Activated naive CD8-positive, alpha-beta T cell treated with anti-CD3 and anti-CD28 coated beads, Interleukin-2, amount 10 ng/mL, durations not matched to agents 7 days and 5 days (primary cell): ENCODE measurements around the gene IGF2R. TPM values are rescaled to one million over a fixed set of nuclear protein-coding genes. Genes with fewer than 3 reads are reported as not detected.

ENCODE experiments used
- ATAC-seq: fragments of 150-1000 bp; cut with Tn5 transposase; one replicate; pipeline ENCODE4 v1.10.0; 2021; ENCODE audit warnings: low read depth, moderate library complexity
- POLR2A ChIA-PET: fragments of 350-600 bp; sonication (Branson Sonifier 250); formaldehyde crosslinking; loops from one replicate; lab custom pipeline; 2021; ENCODE audit warnings: antibody characterized with exemption; lab: Charles Lee
- DNase-seq: peaks from one replicate; pipeline ENCODE4 v3.0.0; 2021
- H3K27ac Mint-ChIP-seq: one replicate; pipeline ENCODE4 v1.8.0; 2022; ENCODE audit warnings: mild to moderate bottlenecking, mixed read lengths
- H3K27me3 Mint-ChIP-seq: one replicate; pipeline ENCODE4 v1.8.0; 2022; ENCODE audit warnings: mild to moderate bottlenecking, moderate library complexity, mixed read lengths
- H3K36me3 Mint-ChIP-seq: one replicate; pipeline ENCODE4 v1.8.0; 2021; ENCODE audit warnings: mild to moderate bottlenecking, mixed read lengths
- H3K4me1 Mint-ChIP-seq: one replicate; pipeline ENCODE4 v1.8.0; 2021; ENCODE audit warnings: mixed read lengths
- H3K4me3 Mint-ChIP-seq: one replicate; pipeline ENCODE4 v1.8.0; 2022; ENCODE audit warnings: mild to moderate bottlenecking, moderate library complexity, mixed read lengths
- H3K9me3 Mint-ChIP-seq: one replicate; pipeline ENCODE4 v1.8.0; 2021; ENCODE audit warnings: mixed read lengths
- total RNA-seq, 2 experiments: library from RNA; stranded (reverse); gene quantifications; one replicate each; pipeline ENCODE4 v1.2.3, GENCODE V29; 2021

The IGF2R gene
- total RNA-seq, 2 experiments from 2014 or later: 75.0 to 77.7 TPM

- no peaks in the 10 kb centered on the region for H3K27me3 Mint-ChIP-seq
- no peak overlapping the region for H3K27ac Mint-ChIP-seq
- peaks cover 2% of the 10 kb centered on the region for H3K4me1 Mint-ChIP-seq
- no peaks in the 10 kb centered on the region for H3K9me3 Mint-ChIP-seq
- H3K4me3 Mint-ChIP-seq: no peak overlapping the region
- peaks cover 37% of the 10 kb centered on the region for H3K36me3 Mint-ChIP-seq
- ATAC-seq (no peak), DNase-seq (no peak)
- POLR2A ChIA-PET: no interaction called here
Measured at GRCh38 chr6:160077526-160077925, 108.6 kb downstream of the IGF2R start.

- POLR2A ChIA-PET: no interaction called here
- no peak overlapping the region for H3K27ac Mint-ChIP-seq
- DNase-seq (no peak), ATAC-seq (no peak)
- H3K4me1 Mint-ChIP-seq: peaks cover 2% of the 10 kb centered on the region
- H3K36me3 Mint-ChIP-seq: peaks cover 28% of the 10 kb centered on the region
- H3K4me3 Mint-ChIP-seq: no peak overlapping the region
- no peaks in the 10 kb centered on the region for H3K27me3 Mint-ChIP-seq
- no peaks in the 10 kb centered on the region for H3K9me3 Mint-ChIP-seq
Measured at GRCh38 chr6:160078883-160079685, 110.2 kb downstream of the IGF2R start.

GRCh38 chr6:160079686-160080043, 110.8 kb downstream of the IGF2R start:
- H3K4me1 Mint-ChIP-seq: peaks cover 2% of the 10 kb centered on the region
- ATAC-seq (no peak), DNase-seq (no peak)
- peaks cover 29% of the 10 kb centered on the region for H3K36me3 Mint-ChIP-seq
- H3K4me3 Mint-ChIP-seq: no peak overlapping the region
- H3K27ac Mint-ChIP-seq: no peak overlapping the region
- H3K9me3 Mint-ChIP-seq: no peaks in the 10 kb centered on the region
- POLR2A ChIA-PET: no interaction called here
- no peaks in the 10 kb centered on the region for H3K27me3 Mint-ChIP-seq

GRCh38 chr6:160080097-160080496, 111.2 kb downstream of the IGF2R start:
- Mint-ChIP-seq H3K4me3 (no peak overlapping the region), H3K36me3 (peaks cover 30% of the 10 kb centered on the region), H3K9me3 (no peaks in the 10 kb centered on the region), H3K4me1 (peaks cover 2% of the 10 kb centered on the region), H3K27ac (no peak overlapping the region), H3K27me3 (no peaks in the 10 kb centered on the region)
- DNase-seq (no peak), ATAC-seq (no peak)
- POLR2A ChIA-PET: no interaction called here

GRCh38 chr6:160081398-160081797, 112.5 kb downstream of the IGF2R start:
- DNase-seq (no peak), ATAC-seq (no peak)
- H3K27me3 Mint-ChIP-seq: no peaks in the 10 kb centered on the region
- H3K4me1 Mint-ChIP-seq: peaks cover 7% of the 10 kb centered on the region
- H3K4me3 Mint-ChIP-seq: no peak overlapping the region
- H3K9me3 Mint-ChIP-seq: no peaks in the 10 kb centered on the region
- peaks cover 40% of the 10 kb centered on the region for H3K36me3 Mint-ChIP-seq
- POLR2A ChIA-PET: no interaction called here
- no peak overlapping the region for H3K27ac Mint-ChIP-seq

GRCh38 chr6:160082627-160083026, 113.7 kb downstream of the IGF2R start:
- H3K36me3 Mint-ChIP-seq: peaks cover 36% of the 10 kb centered on the region
- no peak for DNase-seq
- H3K27ac Mint-ChIP-seq: no peak overlapping the region
- POLR2A ChIA-PET: no interaction called here
- no peak overlapping the region for H3K4me3 Mint-ChIP-seq
- H3K4me1 Mint-ChIP-seq: peaks cover 7% of the 10 kb centered on the region
- no peaks in the 10 kb centered on the region for H3K9me3 Mint-ChIP-seq
- H3K27me3 Mint-ChIP-seq: no peaks in the 10 kb centered on the region
- no peak for ATAC-seq

GRCh38 chr6:160084198-160084776, 115.4 kb downstream of the IGF2R start:
- H3K9me3 Mint-ChIP-seq: no peaks in the 10 kb centered on the region
- H3K36me3 Mint-ChIP-seq: peaks cover 38% of the 10 kb centered on the region
- no peak overlapping the region for H3K4me3 Mint-ChIP-seq
- POLR2A ChIA-PET: no interaction called here
- ATAC-seq (no peak), DNase-seq (no peak)
- H3K4me1 Mint-ChIP-seq: peaks cover 5% of the 10 kb centered on the region
- H3K27me3 Mint-ChIP-seq: no peaks in the 10 kb centered on the region
- no peak overlapping the region for H3K27ac Mint-ChIP-seq

GRCh38 chr6:160085226-160085625, 116.3 kb downstream of the IGF2R start:
- Mint-ChIP-seq H3K27ac (peak overlapping the region; percentile 30), H3K4me3 (no peak overlapping the region), H3K27me3 (no peaks in the 10 kb centered on the region), H3K36me3 (peaks cover 37% of the 10 kb centered on the region), H3K9me3 (no peaks in the 10 kb centered on the region), H3K4me1 (peaks cover 5% of the 10 kb centered on the region)
- POLR2A ChIA-PET: no interaction called here
- no peak for ATAC-seq
- DNase-seq: no peak

- peaks cover 5% of the 10 kb centered on the region for H3K4me1 Mint-ChIP-seq
- H3K36me3 Mint-ChIP-seq: peaks cover 33% of the 10 kb centered on the region
- ATAC-seq (no peak), DNase-seq (no peak)
- no peaks in the 10 kb centered on the region for H3K9me3 Mint-ChIP-seq
- H3K27me3 Mint-ChIP-seq: no peaks in the 10 kb centered on the region
- peak overlapping the region; percentile 30 for H3K27ac Mint-ChIP-seq
- H3K4me3 Mint-ChIP-seq: no peak overlapping the region
- POLR2A ChIA-PET: no interaction called here
Measured at GRCh38 chr6:160085713-160086505, 117.0 kb downstream of the IGF2R start.

- Mint-ChIP-seq H3K27me3 (no peaks in the 10 kb centered on the region), H3K4me1 (peaks cover 5% of the 10 kb centered on the region), H3K4me3 (no peak overlapping the region), H3K36me3 (peaks cover 30% of the 10 kb centered on the region), H3K9me3 (no peaks in the 10 kb centered on the region), H3K27ac (no peak overlapping the region)
- DNase-seq: no peak
- no peak for ATAC-seq
- POLR2A ChIA-PET: no interaction called here
Measured at GRCh38 chr6:160086754-160087153, 117.9 kb downstream of the IGF2R start.

GRCh38 chr6:160088069-160088783, 119.3 kb downstream of the IGF2R start:
- Mint-ChIP-seq H3K4me1 (peaks cover 5% of the 10 kb centered on the region), H3K4me3 (no peak overlapping the region), H3K27me3 (no peaks in the 10 kb centered on the region), H3K27ac (no peak overlapping the region), H3K9me3 (no peaks in the 10 kb centered on the region), H3K36me3 (peaks cover 32% of the 10 kb centered on the region)
- ATAC-seq (no peak), DNase-seq (no peak)
- POLR2A ChIA-PET: no interaction called here

- POLR2A ChIA-PET: no interaction called here
- peaks cover 32% of the 10 kb centered on the region for H3K36me3 Mint-ChIP-seq
- no peak overlapping the region for H3K4me3 Mint-ChIP-seq
- H3K9me3 Mint-ChIP-seq: no peaks in the 10 kb centered on the region
- no peak for ATAC-seq
- peaks cover 5% of the 10 kb centered on the region for H3K4me1 Mint-ChIP-seq
- H3K27ac Mint-ChIP-seq: no peak overlapping the region
- DNase-seq: no peak
- no peaks in the 10 kb centered on the region for H3K27me3 Mint-ChIP-seq
Measured at GRCh38 chr6:160088784-160089533, 120.1 kb downstream of the IGF2R start.

GRCh38 chr6:160089534-160089897, 120.6 kb downstream of the IGF2R start:
- DNase-seq: no peak
- Mint-ChIP-seq H3K36me3 (peaks cover 34% of the 10 kb centered on the region), H3K4me1 (peaks cover 5% of the 10 kb centered on the region), H3K9me3 (no peaks in the 10 kb centered on the region), H3K4me3 (no peak overlapping the region), H3K27ac (no peak overlapping the region), H3K27me3 (no peaks in the 10 kb centered on the region)
- ATAC-seq: no peak
- POLR2A ChIA-PET: no interaction called here
